Duodenal mucosa (tissue), 2 donors: ENCODE results near the gene NAT14.
"Not testable (repeated sequence)": the region's sequence is repeated elsewhere in the genome, so short reads cannot be mapped to it uniquely, and the experiment has no call there.

Experiments
- H3K27ac ChIP-seq: one replicate; pipeline ENCODE4 v1.7.0; 2013; ENCODE audit warnings: low read depth, low read length
- H3K27me3 ChIP-seq, 2 donors: one replicate each; pipeline ENCODE4 v1.7.0; 2013; ENCODE audit warnings: low read length in 2 of 2, control low read depth in 1 of 2; ENCODE audit not compliant: insufficient read depth in 2 of 2, control insufficient read depth in 1 of 2
- H3K36me3 ChIP-seq, 2 donors: one replicate each; pipeline ENCODE4 v1.7.0; 2013; ENCODE audit warnings: low read length in 2 of 2, control low read depth in 1 of 2; ENCODE audit not compliant: insufficient read depth in 2 of 2, control insufficient read depth in 1 of 2
- H3K4me1 ChIP-seq, 2 donors: one replicate each; pipeline ENCODE4 v1.7.0; 2013; ENCODE audit warnings: low read length in 2 of 2, control low read depth in 1 of 2; ENCODE audit not compliant: insufficient read depth in 2 of 2, control insufficient read depth in 1 of 2
- H3K4me3 ChIP-seq, 2 donors: one replicate each; pipeline ENCODE4 v1.7.0; 2013; ENCODE audit warnings: low read length in 2 of 2, low read depth in 1 of 2
- H3K9ac ChIP-seq, 2 donors: one replicate each; pipeline ENCODE4 v1.7.0; 2013; ENCODE audit warnings: low read length in 2 of 2, low read depth in 1 of 2
- H3K9me3 ChIP-seq, 2 donors: one replicate each; pipeline ENCODE4 v1.7.0; 2013; ENCODE audit warnings: low read length in 2 of 2, control low read depth in 1 of 2; ENCODE audit not compliant: control insufficient read depth in 1 of 2

The NAT14 gene

DNA sequence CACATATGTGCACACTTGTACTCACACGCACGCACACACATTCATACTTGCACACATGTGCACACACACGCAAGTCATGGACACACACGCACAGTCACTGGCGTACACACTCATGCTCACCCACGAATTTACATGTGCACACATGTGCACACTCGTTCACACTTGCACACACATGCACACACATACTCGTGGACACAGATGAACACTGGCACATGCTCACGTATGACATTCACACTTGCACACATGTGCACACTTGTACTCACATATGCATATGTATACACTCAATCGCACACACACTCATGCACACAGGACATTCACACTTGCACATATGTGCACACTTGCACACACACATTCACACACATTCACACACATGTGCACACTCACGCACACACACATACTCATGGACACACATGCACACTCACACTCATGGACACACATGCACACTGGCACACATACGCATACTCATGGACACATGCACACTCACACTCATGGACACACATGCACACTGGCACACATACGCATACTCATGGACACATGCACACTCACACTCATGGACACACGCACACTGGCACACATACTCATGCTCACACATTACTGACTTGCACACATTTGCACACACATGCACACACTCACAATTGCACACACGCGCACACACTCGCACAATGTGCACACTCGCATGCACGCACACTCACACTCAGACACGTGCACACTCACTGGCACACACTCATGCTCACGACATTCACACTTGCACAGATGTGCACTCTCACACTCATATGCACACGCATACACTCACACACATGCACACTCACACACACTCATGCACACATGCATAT lies 42.4 kb downstream of the NAT14 start:
- H3K36me3 ChIP-seq: peaks cover 0 to 2% of the 10 kb centered on the region in 2 donors
- no peak overlapping the region for H3K4me3 ChIP-seq
- no peaks in the 10 kb centered on the region for H3K27me3 ChIP-seq
- no peak overlapping the region for H3K27ac ChIP-seq
- peaks cover 0 to 10% of the 10 kb centered on the region in 2 donors for H3K4me1 ChIP-seq
- no peak overlapping the region for H3K9ac ChIP-seq
- no peaks in the 10 kb centered on the region for H3K9me3 ChIP-seq

DNA sequence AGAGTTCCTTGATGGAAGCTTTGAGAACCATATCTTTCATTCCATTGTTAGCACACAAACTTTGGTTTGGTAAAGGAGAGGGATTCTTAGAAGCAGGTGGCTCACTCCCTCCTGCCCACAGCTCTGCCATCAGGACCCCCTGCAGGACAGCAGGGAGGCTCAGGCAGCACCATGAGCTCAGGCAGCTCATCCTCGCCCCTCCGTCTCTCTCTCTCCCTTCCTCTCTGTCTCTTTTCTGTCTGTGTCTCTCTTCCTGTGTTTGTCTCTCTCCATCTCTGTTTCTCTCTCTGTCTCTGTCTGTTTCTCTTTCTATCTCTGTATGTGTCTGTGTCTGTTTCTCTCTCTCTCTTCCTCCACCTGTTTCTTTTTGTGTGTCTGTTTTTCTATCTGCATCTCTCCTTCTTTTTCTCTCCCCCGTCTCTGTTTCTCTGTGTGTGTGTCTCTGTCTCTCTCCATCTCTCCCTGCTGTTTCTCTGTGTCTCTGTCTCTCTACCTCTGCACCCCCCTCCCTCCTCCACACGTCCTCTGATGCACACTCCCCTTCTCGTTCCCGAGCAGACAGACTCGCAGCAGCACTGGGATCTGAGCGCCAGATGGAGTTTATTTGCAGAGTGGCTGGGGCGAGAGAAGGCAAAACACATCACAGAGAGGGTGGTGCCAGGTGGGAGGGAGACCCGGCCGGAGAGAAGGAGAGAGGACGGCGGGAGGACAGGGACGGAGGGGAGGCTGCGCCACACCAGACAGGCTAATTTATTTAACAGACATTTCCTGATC lies 43.2 kb downstream of the NAT14 start:
- H3K27me3 ChIP-seq: no peaks in the 10 kb centered on the region
- H3K9me3 ChIP-seq: no peaks in the 10 kb centered on the region
- peaks cover 0 to 2% of the 10 kb centered on the region in 2 donors for H3K36me3 ChIP-seq
- H3K4me3 ChIP-seq: no peak overlapping the region
- H3K27ac ChIP-seq: no peak overlapping the region
- no peak overlapping the region for H3K9ac ChIP-seq
- peaks cover 0 to 10% of the 10 kb centered on the region in 2 donors for H3K4me1 ChIP-seq

DNA sequence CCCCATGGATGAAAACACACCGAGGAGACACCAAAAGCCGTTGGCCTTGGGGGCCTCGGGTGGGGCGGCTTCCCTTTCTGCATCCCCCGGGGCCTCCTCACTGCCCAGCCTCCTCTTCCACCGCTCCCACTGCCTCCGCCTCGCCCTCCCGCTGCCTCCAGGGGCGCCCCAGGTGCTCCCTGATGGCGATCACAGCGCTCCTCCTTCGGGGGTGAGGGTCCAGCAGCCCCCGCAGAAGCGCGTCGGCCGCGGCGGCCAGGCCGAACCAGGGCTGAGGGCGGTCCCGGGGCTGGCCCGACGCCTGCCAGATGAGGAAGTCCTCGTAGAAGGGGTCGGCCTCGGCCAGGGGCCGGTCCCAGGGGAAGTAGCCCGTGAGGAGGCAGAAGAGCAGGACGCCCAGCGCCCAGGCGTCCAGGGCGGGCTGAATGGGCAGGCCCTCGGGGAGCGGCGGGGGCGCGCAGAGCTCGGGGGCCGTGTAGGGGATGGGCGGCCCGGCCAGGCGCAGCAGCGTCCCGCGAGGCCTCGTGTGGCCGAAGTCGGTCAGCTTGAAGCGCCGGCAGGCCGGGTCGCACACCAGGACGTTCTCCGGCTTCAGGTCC lies 44.7 kb downstream of the NAT14 start:
- Histone ChIP-seq H3K27ac (no peak overlapping the region), H3K4me1 (peaks cover 0 to 10% of the 10 kb centered on the region in 2 donors), H3K9me3 (no peaks in the 10 kb centered on the region), H3K4me3 (no peak overlapping the region), H3K36me3 (peaks cover 0 to 2% of the 10 kb centered on the region in 2 donors), H3K27me3 (no peaks in the 10 kb centered on the region), H3K9ac (no peak overlapping the region)

DNA sequence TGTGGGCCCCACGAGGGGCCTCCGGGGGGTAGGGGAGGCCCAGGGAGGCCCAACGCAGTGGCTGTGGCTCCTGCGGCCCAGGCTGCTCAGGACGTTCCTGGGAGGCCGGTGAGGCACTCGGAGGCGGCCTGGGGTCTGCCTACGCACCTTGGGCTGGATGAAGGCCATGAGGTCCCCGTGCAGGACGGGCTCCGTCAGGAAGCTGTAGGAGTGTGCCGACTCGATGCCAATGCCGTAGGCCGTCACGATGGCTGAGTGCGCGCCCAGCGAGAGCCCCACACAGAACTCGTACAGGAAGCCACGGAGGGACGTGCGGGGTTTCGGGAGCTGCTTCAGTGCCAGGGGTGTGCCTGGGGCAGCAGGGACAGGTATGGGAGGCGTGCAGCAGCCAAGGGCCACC lies 46.0 kb downstream of the NAT14 start:
- Histone ChIP-seq H3K36me3 (peaks cover 0 to 2% of the 10 kb centered on the region in 2 donors), H3K27me3 (no peaks in the 10 kb centered on the region), H3K9me3 (no peaks in the 10 kb centered on the region), H3K9ac (no peak overlapping the region), H3K27ac (no peak overlapping the region), H3K4me1 (peaks cover 0 to 10% of the 10 kb centered on the region in 2 donors), H3K4me3 (no peak overlapping the region)

DNA sequence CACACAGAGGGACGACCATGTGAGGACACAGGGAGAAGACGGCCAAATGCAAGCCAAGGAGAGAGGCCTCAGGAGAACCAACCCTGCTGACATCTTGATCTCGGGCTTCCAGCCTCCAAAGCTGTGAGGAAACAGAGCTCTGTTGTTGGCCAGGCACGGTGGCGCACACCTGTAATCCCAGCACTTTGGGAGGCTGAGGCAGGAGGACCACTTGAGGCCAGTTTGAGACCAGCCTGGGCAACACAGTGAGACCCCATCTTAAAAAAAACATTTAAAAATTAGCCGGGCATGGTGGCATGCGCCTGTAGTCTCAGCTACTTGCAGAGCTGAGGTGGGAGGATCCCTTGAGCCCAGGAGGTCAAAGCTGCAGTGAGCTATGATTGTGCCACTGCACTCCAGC lies 49.3 kb downstream of the NAT14 start:
- not testable (repeated sequence) for H3K9me3 ChIP-seq, H3K27ac ChIP-seq, H3K27me3 ChIP-seq, H3K4me3 ChIP-seq, H3K9ac ChIP-seq, H3K36me3 ChIP-seq, H3K4me1 ChIP-seq

DNA sequence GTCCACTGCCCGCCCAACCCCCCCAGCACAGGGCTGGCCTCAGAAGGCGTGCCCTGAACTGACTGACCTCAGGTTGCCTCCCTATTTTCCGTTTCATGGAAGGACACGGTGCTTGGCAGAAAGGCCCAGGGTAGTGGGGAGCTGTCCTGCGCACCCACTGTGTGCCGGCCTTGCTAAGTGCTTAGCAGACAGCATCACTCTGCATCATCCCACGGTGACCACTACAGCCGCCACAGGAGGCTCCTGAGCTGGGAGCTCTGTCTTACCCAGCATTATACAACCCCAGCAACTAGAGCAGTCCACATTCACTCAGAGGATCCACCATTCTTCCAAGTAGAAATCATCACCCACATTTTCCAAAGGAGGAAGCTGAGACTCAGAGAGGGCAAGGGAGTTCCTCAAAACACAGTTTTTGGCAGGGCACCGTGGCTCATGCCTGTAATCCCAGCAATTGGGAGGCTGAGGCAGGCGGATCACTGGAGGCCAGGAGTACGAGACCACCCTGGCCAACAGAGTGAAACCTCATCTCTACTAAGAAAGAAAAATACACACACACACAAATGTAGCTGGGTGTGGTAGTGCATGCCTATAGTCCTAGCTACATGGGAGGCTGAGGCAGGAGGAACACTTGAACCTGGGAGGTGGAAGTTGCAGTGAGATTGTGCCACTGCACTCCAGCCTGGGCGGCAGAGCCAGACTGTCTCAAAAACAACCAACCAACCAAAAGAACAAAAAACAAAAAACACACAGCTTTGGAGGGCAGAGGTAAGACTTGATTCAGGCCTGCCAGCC lies 50.4 kb downstream of the NAT14 start:
- H3K4me1 ChIP-seq: no peaks in the 10 kb centered on the region
- H3K27ac ChIP-seq: no peak overlapping the region
- no peaks in the 10 kb centered on the region for H3K27me3 ChIP-seq
- no peaks in the 10 kb centered on the region for H3K36me3 ChIP-seq
- no peak overlapping the region for H3K9ac ChIP-seq
- no peaks in the 10 kb centered on the region for H3K9me3 ChIP-seq
- no peak overlapping the region for H3K4me3 ChIP-seq

DNA sequence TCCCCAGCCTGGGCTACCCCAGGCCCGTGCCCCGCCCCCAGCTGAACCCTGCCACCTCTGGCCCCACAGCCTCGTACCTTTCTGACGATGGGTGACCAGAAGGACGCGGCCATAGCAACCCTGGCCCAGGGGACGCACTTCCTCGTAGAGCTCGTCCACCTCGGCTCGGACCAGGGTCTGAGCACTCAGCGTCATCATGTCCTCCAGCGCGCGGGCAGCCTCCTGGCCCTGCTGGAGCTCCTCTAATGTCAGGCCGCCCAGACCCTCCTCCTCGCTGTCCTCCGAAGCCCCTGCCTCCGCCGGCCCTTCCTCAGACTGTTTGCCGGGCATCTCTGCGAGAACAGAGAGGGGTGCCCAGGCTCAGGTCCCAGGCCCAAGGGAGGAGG lies 51.0 kb downstream of the NAT14 start:
- H3K36me3 ChIP-seq: no peaks in the 10 kb centered on the region
- H3K9ac ChIP-seq: no peak overlapping the region
- no peaks in the 10 kb centered on the region for H3K4me1 ChIP-seq
- no peaks in the 10 kb centered on the region for H3K9me3 ChIP-seq
- H3K27ac ChIP-seq: no peak overlapping the region
- no peaks in the 10 kb centered on the region for H3K27me3 ChIP-seq
- no peak overlapping the region for H3K4me3 ChIP-seq

DNA sequence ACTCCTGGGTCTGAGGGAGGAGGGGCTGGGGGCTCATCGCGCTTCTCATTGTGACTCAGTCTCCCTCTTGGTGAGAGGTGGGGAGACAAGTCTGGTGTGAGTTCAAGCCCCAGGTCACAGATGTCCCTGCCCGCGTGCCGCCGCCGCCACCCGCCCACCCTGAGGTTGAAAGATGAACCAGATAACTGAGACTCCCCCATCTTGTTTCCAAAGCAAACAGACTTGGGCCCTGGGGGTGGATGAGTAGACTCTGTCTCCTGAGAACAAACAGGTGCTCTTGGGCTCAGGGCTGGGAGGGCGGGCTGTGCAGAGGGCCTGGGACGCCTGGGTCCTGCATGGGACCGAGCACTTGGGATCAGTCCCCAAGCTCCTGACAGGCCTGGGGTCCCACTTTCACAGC lies 51.4 kb downstream of the NAT14 start:
- H3K36me3 ChIP-seq: no peaks in the 10 kb centered on the region
- H3K4me3 ChIP-seq: no peak overlapping the region
- no peak overlapping the region for H3K27ac ChIP-seq
- H3K9me3 ChIP-seq: no peaks in the 10 kb centered on the region
- H3K9ac ChIP-seq: no peak overlapping the region
- no peaks in the 10 kb centered on the region for H3K27me3 ChIP-seq
- H3K4me1 ChIP-seq: no peaks in the 10 kb centered on the region
